Measurements from ENCODE around the gene DONSON.
A peak's percentile ranks its signal among the peaks of the same experiment; 100 is the strongest.
"Not testable (repeated sequence)": the region's sequence is repeated elsewhere in the genome, so short reads cannot be mapped to it uniquely, and the experiment has no call there.

The DONSON gene

GRCh38 chr21:33588485-33589335, at the start of gene DONSON:
DONSON (minus strand) TSS chr21:33588684; CDS start chr21:33588641, 43 bp downstream.
- Histone ChIP-seq H3K9ac (ENCODE audit: low read depth, low read length) (peak within 1 kb of the TSS; percentile 98), H3K36me3 (ENCODE audit: insufficient read depth, low read length) (no peaks in the 10 kb centered on the region), H3K4me1 (ENCODE audit: insufficient read depth, low read length) (peaks cover 2% of the 10 kb centered on the region; the same call in 1 of the 2 replicates), H3K9me3 (ENCODE audit: control insufficient read depth, insufficient read depth, low read length) (no peaks in the 10 kb centered on the region)

- Histone ChIP-seq H3K9ac (ENCODE audit: low read depth, low read length) (no peak overlapping the region), H3K9me3 (ENCODE audit: control insufficient read depth, insufficient read depth, low read length) (no peaks in the 10 kb centered on the region), H3K36me3 (ENCODE audit: insufficient read depth, low read length) (no peaks in the 10 kb centered on the region), H3K4me1 (ENCODE audit: insufficient read depth, low read length) (no peaks in the 10 kb centered on the region)
These were observed 45.8 kb upstream of the DONSON start for GRCh38 chr21:33634254-33634653.

GRCh38 chr21:33626151-33626550, 37.7 kb upstream of the DONSON start:
- H3K36me3 ChIP-seq (ENCODE audit: insufficient read depth, low read length); H3K4me1 ChIP-seq (ENCODE audit: insufficient read depth, low read length); H3K9me3 ChIP-seq (ENCODE audit: control insufficient read depth, insufficient read depth, low read length); H3K9ac ChIP-seq (ENCODE audit: low read depth, low read length): not testable (repeated sequence)

- Histone ChIP-seq H3K36me3 (ENCODE audit: insufficient read depth, low read length) (no peaks in the 10 kb centered on the region), H3K4me1 (ENCODE audit: insufficient read depth, low read length) (peaks cover 9% of the 10 kb centered on the region; the same call in 1 of the 2 replicates), H3K9me3 (ENCODE audit: control insufficient read depth, insufficient read depth, low read length) (no peaks in the 10 kb centered on the region), H3K9ac (ENCODE audit: low read depth, low read length) (no peak overlapping the region)
These were observed 33.8 kb upstream of the DONSON start for GRCh38 chr21:33622253-33622652.

GRCh38 chr21:33619726-33620125, 31.2 kb upstream of the DONSON start:
- Histone ChIP-seq H3K9me3 (ENCODE audit: control insufficient read depth, insufficient read depth, low read length) (no peaks in the 10 kb centered on the region), H3K9ac (ENCODE audit: low read depth, low read length) (no peak overlapping the region), H3K4me1 (ENCODE audit: insufficient read depth, low read length) (peaks cover 9% of the 10 kb centered on the region; the same call in 1 of the 2 replicates), H3K36me3 (ENCODE audit: insufficient read depth, low read length) (no peaks in the 10 kb centered on the region)

- Histone ChIP-seq H3K9ac (ENCODE audit: low read depth, low read length) (no peak overlapping the region), H3K4me1 (ENCODE audit: insufficient read depth, low read length) (peaks cover 9% of the 10 kb centered on the region; the same call in 1 of the 2 replicates), H3K9me3 (ENCODE audit: control insufficient read depth, insufficient read depth, low read length) (no peaks in the 10 kb centered on the region), H3K36me3 (ENCODE audit: insufficient read depth, low read length) (no peaks in the 10 kb centered on the region)
These were observed 29.9 kb upstream of the DONSON start for GRCh38 chr21:33618407-33618806.

GRCh38 chr21:33617565-33617964, 29.1 kb upstream of the DONSON start:
- H3K9me3 ChIP-seq (ENCODE audit: control insufficient read depth, insufficient read depth, low read length); H3K36me3 ChIP-seq (ENCODE audit: insufficient read depth, low read length); H3K9ac ChIP-seq (ENCODE audit: low read depth, low read length); H3K4me1 ChIP-seq (ENCODE audit: insufficient read depth, low read length): not testable (repeated sequence)

GRCh38 chr21:33611006-33611744, 22.7 kb upstream of the DONSON start:
- peaks cover 3% of the 10 kb centered on the region; the same call in 1 of the 2 replicates for H3K36me3 ChIP-seq (ENCODE audit: insufficient read depth, low read length)
- no peaks in the 10 kb centered on the region for H3K4me1 ChIP-seq (ENCODE audit: insufficient read depth, low read length)
- H3K9me3 ChIP-seq (ENCODE audit: control insufficient read depth, insufficient read depth, low read length): no peaks in the 10 kb centered on the region
- H3K9ac ChIP-seq (ENCODE audit: low read depth, low read length): no peak overlapping the region

GRCh38 chr21:33608559-33608958, 20.1 kb upstream of the DONSON start:
- Histone ChIP-seq H3K4me1 (ENCODE audit: insufficient read depth, low read length) (no peaks in the 10 kb centered on the region), H3K36me3 (ENCODE audit: insufficient read depth, low read length) (peaks cover 3% of the 10 kb centered on the region; the same call in 1 of the 2 replicates), H3K9me3 (ENCODE audit: control insufficient read depth, insufficient read depth, low read length) (no peaks in the 10 kb centered on the region), H3K9ac (ENCODE audit: low read depth, low read length) (no peak overlapping the region)

- Histone ChIP-seq H3K36me3 (ENCODE audit: insufficient read depth, low read length) (peaks cover 23% of the 10 kb centered on the region), H3K4me1 (ENCODE audit: insufficient read depth, low read length) (no peaks in the 10 kb centered on the region), H3K9ac (ENCODE audit: low read depth, low read length) (no peak overlapping the region), H3K9me3 (ENCODE audit: control insufficient read depth, insufficient read depth, low read length) (no peaks in the 10 kb centered on the region)
These were observed 9.6 kb upstream of the DONSON start for GRCh38 chr21:33598051-33598450.

- Histone ChIP-seq H3K4me1 (ENCODE audit: insufficient read depth, low read length) (peaks cover 2% of the 10 kb centered on the region; the same call in 1 of the 2 replicates), H3K9me3 (ENCODE audit: control insufficient read depth, insufficient read depth, low read length) (no peaks in the 10 kb centered on the region), H3K36me3 (ENCODE audit: insufficient read depth, low read length) (no peaks in the 10 kb centered on the region), H3K9ac (ENCODE audit: low read depth, low read length) (peak overlapping the region; percentile 98)
These were observed 546 bp downstream of the DONSON start for GRCh38 chr21:33587792-33588484.

- H3K9me3 ChIP-seq (ENCODE audit: control insufficient read depth, insufficient read depth, low read length): no peaks in the 10 kb centered on the region
- no peaks in the 10 kb centered on the region for H3K36me3 ChIP-seq (ENCODE audit: insufficient read depth, low read length)
- H3K9ac ChIP-seq (ENCODE audit: low read depth, low read length): peak overlapping the region; percentile 98; the same call in 1 of the 2 replicates
These were observed 1.6 kb downstream of the DONSON start for GRCh38 chr21:33586927-33587326.

GRCh38 chr21:33584455-33584854, 4.0 kb downstream of the DONSON start:
- H3K36me3 ChIP-seq (ENCODE audit: insufficient read depth, low read length): peaks cover 3% of the 10 kb centered on the region; the same call in 1 of the 2 replicates
- no peaks in the 10 kb centered on the region for H3K9me3 ChIP-seq (ENCODE audit: control insufficient read depth, insufficient read depth, low read length)
- peaks cover 2% of the 10 kb centered on the region; the same call in 1 of the 2 replicates for H3K4me1 ChIP-seq (ENCODE audit: insufficient read depth, low read length)
- no peak overlapping the region for H3K9ac ChIP-seq (ENCODE audit: low read depth, low read length)

More at GRCh38 chr21:33586927-33587326, 1.6 kb downstream of the DONSON start:
- peaks cover 2% of the 10 kb centered on the region; the same call in 1 of the 2 replicates for H3K4me1 ChIP-seq (ENCODE audit: insufficient read depth, low read length)

- Histone ChIP-seq H3K9me3 (ENCODE audit: control insufficient read depth, insufficient read depth, low read length) (no peaks in the 10 kb centered on the region), H3K9ac (ENCODE audit: low read depth, low read length) (no peak overlapping the region), H3K4me1 (ENCODE audit: insufficient read depth, low read length) (no peaks in the 10 kb centered on the region), H3K36me3 (ENCODE audit: insufficient read depth, low read length) (peaks cover 17% of the 10 kb centered on the region)
These were observed 9.4 kb downstream of the DONSON start for GRCh38 chr21:33578959-33579542.

Data from ES-I3 (cell line).